Lower leg skin (tissue), 3 donors: ENCODE results near the gene SLC22A6.

Experiments
- CTCF ChIP-seq, 3 donors: fragments of 450-650 bp; IDR thresholded peaks; one replicate each; pipeline ENCODE4 v1.5.1; 2016; ENCODE audit warnings: antibody characterized with exemption in 3 of 3, mild to moderate bottlenecking in 3 of 3, moderate library complexity in 2 of 3
- POLR2A ChIP-seq, 2 donors: fragments of 450-650 bp; IDR thresholded peaks; one replicate each; pipeline ENCODE4 v1.6.1; 2016 to 2017; ENCODE audit warnings: antibody characterized with exemption in 2 of 2, mild to moderate bottlenecking in 1 of 2, moderate library complexity in 1 of 2

- TF ChIP-seq POLR2A (IDR thresholded peaks at IDR 0.05) (no peak), CTCF (IDR thresholded peaks at IDR 0.05) (no peak)
These were observed 36.0 kb upstream of the SLC22A6 start for GRCh38 chr11:63020671-63021291.
